T-helper 9 cell (primary cell): ENCODE measurements around the gene PARD3.
"Not testable (repeated sequence)": the region's sequence is repeated elsewhere in the genome, so short reads cannot be mapped to it uniquely, and the experiment has no call there.

Experiments used
- DNase-seq: peaks from one replicate; pipeline ENCODE4 v3.0.0-alpha.2; 2020

Gene PARD3

GRCh38 chr10:34446049-34446448, 369.0 kb downstream of the PARD3 start:
- no peak for DNase-seq

- no peak for DNase-seq
Measured at GRCh38 chr10:34444223-34445183, 370.6 kb downstream of the PARD3 start.

GRCh38 chr10:34439386-34439785, 375.7 kb downstream of the PARD3 start:
- not testable (repeated sequence) for DNase-seq

GRCh38 chr10:34438741-34439140, 376.4 kb downstream of the PARD3 start:
- no peak for DNase-seq

GRCh38 chr10:34437906-34438305, 377.2 kb downstream of the PARD3 start:
- no peak for DNase-seq

GRCh38 chr10:34434119-34434594, 380.9 kb downstream of the PARD3 start:
- DNase-seq, result no peak

GRCh38 chr10:34433241-34434076, 381.6 kb downstream of the PARD3 start:
- DNase-seq, result no peak

GRCh38 chr10:34432589-34432988, 382.5 kb downstream of the PARD3 start:
- DNase-seq, result no peak

- DNase-seq, result no peak
Measured at GRCh38 chr10:34430685-34431084, 384.4 kb downstream of the PARD3 start.

GRCh38 chr10:34428501-34428900, 386.6 kb downstream of the PARD3 start:
- no peak for DNase-seq

- DNase-seq, result no peak
Measured at GRCh38 chr10:34427911-34428216, 387.2 kb downstream of the PARD3 start.

- DNase-seq, result not testable (repeated sequence)
Measured at GRCh38 chr10:34427158-34427910, 387.8 kb downstream of the PARD3 start.

- DNase-seq, result not testable (repeated sequence)
Measured at GRCh38 chr10:34426538-34427157, 388.4 kb downstream of the PARD3 start.

GRCh38 chr10:34426041-34426440, 389.1 kb downstream of the PARD3 start:
- DNase-seq, result no peak

- DNase-seq, result no peak
Measured at GRCh38 chr10:34423673-34424625, 391.1 kb downstream of the PARD3 start.

- no peak for DNase-seq
Measured at GRCh38 chr10:34420795-34421194, 394.3 kb downstream of the PARD3 start.

GRCh38 chr10:34420273-34420672, 394.8 kb downstream of the PARD3 start:
- no peak for DNase-seq

GRCh38 chr10:34415039-34415438, 400.1 kb downstream of the PARD3 start:
- no peak for DNase-seq

GRCh38 chr10:34413756-34414587, 401.1 kb downstream of the PARD3 start:
- no peak for DNase-seq

GRCh38 chr10:34413214-34413613, 401.9 kb downstream of the PARD3 start:
- DNase-seq, result no peak
